HG03442 (cell line): ENCODE data around the gene ACAP2.
"Not testable (repeated sequence)": the region's sequence is repeated elsewhere in the genome, so short reads cannot be mapped to it uniquely, and the experiment has no call there.

Source experiments
- ATAC-seq: cut with Tn5 transposase; IDR thresholded peaks from one replicate; pipeline ENCODE4 v1.9.1; 2021; ENCODE audit warnings: mild to moderate bottlenecking, moderate library complexity; ENCODE audit not compliant: unreplicated experiment

Gene ACAP2

GRCh38 chr3:195296662-195297061 is 146.2 kb downstream of the ACAP2 start:
- ATAC-seq, result no peak

DNA sequence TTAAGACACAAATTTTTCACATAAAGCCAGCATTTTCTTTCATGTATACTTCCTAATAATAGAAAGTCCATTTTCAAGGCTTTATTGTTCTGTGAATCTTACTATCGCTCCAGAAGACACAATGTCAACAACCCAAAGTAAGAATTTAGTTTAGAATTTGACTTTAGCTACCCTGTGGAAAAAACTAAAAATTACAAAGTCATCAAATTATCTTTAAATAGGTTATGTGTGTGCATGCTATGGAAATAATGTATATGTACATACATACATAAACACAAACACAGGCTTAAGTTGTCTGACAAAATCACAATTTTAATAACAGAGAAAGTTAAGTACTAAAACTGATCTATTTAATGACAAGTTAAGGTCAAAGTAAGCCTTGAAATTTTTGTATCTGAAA is 151.7 kb downstream of the ACAP2 start:
- ATAC-seq, result no peak

- not testable (repeated sequence) for ATAC-seq
Observed at GRCh38 chr3:195290643-195291042, 152.2 kb downstream of the ACAP2 start.

GRCh38 chr3:195286115-195286872 is 156.5 kb downstream of the ACAP2 start:
- no peak for ATAC-seq

DNA sequence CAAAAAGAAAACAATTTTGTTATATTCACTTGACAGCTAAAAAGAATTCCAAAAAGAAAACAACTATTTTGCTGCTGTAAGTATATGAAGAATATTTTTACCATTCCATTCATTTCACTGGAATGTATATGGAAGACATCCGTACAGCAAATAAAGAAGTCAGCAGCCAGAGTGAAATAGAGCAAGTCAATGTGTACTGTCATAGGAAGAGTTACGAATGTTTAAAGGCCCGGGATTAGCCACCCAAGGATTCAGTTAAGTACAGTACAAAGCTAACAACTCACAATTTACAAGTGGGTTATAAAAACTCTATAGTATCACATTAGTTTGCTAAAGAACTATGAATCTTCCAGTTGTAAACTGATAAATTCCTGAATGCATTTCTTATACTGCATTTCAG is 157.4 kb downstream of the ACAP2 start:
- no peak for ATAC-seq

GRCh38 chr3:195284842-195285241 is 158.0 kb downstream of the ACAP2 start:
- no peak for ATAC-seq

- ATAC-seq, result no peak
Observed at GRCh38 chr3:195282961-195283360, 159.9 kb downstream of the ACAP2 start.

- no peak for ATAC-seq
Observed at GRCh38 chr3:195274259-195274966, 168.4 kb downstream of the ACAP2 start.

- peak; percentile 60 for ATAC-seq
Observed at GRCh38 chr3:195271410-195272243, 171.2 kb downstream of the ACAP2 start.

- peak; percentile 70 for ATAC-seq
Observed at GRCh38 chr3:195270817-195271409, 171.9 kb downstream of the ACAP2 start, which contains the start of gene XXYLT1. Gene XXYLT1 (minus strand): TSS chr3:195271159. CDS start chr3:195271058, 101 bp downstream.

DNA sequence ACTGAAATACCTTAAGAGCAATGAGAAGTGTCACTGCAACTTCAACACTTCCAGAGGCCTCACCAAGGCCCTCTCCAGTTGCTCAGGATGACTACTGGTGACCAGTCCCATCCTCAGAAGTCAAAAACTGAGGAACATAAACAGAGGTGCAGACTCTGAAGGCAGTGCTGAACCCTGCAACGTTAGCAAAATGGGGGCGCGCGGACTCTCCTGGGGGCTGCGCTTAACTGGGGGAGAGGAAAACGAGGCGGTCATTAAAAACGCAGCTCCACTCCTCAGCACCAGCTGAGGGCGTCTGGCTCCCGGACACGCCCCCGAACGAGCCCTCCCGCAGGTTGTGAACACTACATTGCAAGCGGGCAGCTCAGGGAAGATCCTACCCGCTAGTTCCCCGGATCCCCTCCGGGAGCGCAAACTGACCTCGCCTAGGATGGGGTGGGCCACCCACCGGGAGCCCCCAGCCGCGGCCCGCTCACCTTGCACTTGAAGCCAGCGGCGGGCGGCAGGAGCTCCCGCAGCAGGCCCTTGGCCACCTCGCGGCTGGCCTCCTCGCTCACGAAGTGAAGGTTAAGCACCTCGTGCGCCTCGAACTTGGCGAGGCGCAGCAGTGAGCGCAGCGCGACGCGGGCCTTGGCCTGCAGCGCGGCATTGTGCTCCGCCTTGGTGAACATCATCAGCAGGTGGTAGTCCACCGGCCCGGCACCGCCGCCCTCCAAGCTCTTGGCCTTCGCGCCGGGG is 172.6 kb downstream of the ACAP2 start:
- peak; percentile 12 for ATAC-seq

- ATAC-seq, result no peak
Observed at GRCh38 chr3:195269375-195270078, 173.3 kb downstream of the ACAP2 start.

DNA sequence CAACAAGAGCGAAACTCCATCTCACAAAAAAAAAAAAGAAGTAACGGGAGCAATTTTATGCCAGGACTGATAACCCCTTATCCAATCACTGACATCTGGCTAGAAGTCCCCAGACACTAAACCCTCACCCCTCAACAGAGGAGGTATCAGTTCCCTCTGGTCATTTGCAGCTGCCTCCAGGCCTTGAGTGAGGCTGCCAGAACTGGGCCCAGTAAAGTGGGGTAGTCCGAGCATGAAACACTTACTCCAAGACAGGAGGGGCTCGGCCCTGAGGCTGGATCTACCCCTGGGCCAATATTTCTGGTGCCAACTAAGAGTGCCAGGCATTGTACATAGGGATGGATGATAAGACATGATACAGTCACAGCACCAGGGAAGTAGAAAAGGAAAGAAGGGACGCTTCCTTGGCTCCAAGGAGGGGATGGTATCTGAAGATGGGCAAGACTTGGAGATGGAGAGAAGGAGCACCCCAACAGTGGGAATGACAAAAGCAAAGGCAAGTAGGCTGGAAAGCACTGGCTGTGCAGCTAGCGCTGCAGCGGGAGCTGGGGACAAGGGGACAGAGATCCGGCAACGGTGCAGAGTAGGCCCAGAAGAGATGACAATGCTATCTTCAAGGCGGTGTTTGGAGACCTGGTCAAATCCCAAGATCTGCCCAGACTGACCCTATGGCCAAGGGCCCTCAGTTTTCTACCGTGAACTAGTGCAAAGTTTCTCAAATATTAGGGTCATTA is 174.1 kb downstream of the ACAP2 start:
- ATAC-seq, result no peak

DNA sequence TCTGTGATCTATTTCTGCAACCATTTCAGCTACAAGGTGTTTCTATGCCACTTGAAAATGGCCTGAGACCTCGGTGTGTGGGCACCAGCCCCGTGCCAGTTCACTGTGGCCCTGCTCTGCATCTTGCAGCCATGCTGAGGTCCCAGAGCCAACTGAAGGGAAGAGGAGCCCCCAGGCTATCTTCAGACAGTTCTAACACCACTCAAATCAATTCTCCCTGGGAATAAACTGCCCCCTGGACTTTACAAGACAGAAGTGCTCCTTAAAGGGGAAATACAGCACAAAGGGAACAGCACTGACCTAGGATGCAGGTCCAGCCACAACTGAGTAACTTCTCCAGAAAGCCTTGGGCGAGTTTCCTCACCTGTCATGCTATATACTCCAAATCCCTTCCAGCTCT is 175.7 kb downstream of the ACAP2 start:
- no peak for ATAC-seq

DNA sequence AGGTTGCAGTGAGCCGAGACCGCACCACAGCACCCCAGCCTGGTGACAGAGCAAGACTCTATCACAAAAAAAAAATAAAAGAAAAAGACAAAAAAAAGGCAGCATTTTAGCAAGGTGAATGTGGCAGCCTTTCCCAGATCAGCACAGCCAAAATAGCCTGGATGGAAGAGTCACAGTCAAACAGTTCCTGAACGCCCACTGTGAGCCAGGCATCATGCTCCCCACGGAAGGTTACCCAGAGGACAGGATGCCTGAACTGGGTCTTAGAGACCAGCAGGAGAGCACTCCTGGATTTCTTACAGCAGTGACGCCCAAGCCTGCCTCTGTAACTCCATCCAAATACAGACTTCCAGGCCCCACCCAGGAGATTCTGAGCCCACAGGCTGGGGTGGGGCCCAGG is 176.4 kb downstream of the ACAP2 start:
- ATAC-seq, result no peak

GRCh38 chr3:195265363-195265976 is 177.3 kb downstream of the ACAP2 start:
- ATAC-seq, result no peak

GRCh38 chr3:195263925-195264600 is 178.8 kb downstream of the ACAP2 start:
- no peak for ATAC-seq
